Prostate gland (tissue), 2 donors: ENCODE data around the gene REEP6. TPM values are rescaled to one million over a fixed set of nuclear protein-coding genes. Genes with fewer than 3 reads are reported as not detected.
"Not testable (repeated sequence)": the region's sequence is repeated elsewhere in the genome, so short reads cannot be mapped to it uniquely, and the experiment has no call there.

Experiments used
- DNase-seq: peaks from one replicate; pipeline ENCODE4 v3.0.0-alpha.2; 2019; ENCODE audit warnings: low spot score
- H3K27ac ChIP-seq, 2 donors: fragments of 200-600 bp; sonication (generic); 2 replicates each; pipeline ENCODE4 v1.5.1; 2017 to 2019
- H3K27me3 ChIP-seq: fragments of 200-600 bp; sonication (generic); replicated peaks from 2 replicates; pipeline ENCODE4 v1.5.1; 2019; ENCODE audit not compliant: insufficient read depth
- H3K36me3 ChIP-seq, 2 donors: fragments of 200-600 bp; sonication (generic); 1 replicate in 1 of 2; 2 replicates in 1 of 2; pipeline versions ENCODE4 v1.5.1 to v1.8.1; 2017 to 2019
- H3K4me1 ChIP-seq: fragments of 200-600 bp; sonication (generic); replicated peaks from 2 replicates; pipeline ENCODE4 v1.5.1; 2019
- H3K4me3 ChIP-seq, 2 donors: fragments of 200-600 bp; sonication (generic); 2 replicates each; pipeline ENCODE4 v1.5.1; 2017 to 2019
- H3K9me3 ChIP-seq: fragments of 200-600 bp; sonication (generic); 2 replicates; pipeline ENCODE4 v1.5.1; 2017
- CTCF ChIP-seq, 4 experiments: fragments of 200-600 bp in 2 of 4; fragments of 450-650 bp in 2 of 4; sonication (generic) in 2 of 4; IDR thresholded peaks; 1 replicate in 3 of 4; 2 replicates in 1 of 4; pipeline ENCODE4 v1.5.1; 2016 to 2019; ENCODE audit warnings: antibody characterized with exemption in 4 of 4, mild to moderate bottlenecking in 2 of 4, moderate library complexity in 2 of 4
- POLR2A ChIP-seq: fragments of 450-650 bp; IDR thresholded peaks from one replicate; pipeline ENCODE4 v1.6.1; 2016; ENCODE audit warnings: antibody characterized with exemption, mild to moderate bottlenecking
- POLR2AphosphoS5 ChIP-seq: sonication (generic); formaldehyde crosslinking; IDR thresholded peaks from one replicate; pipeline ENCODE4 v1.6.1; 2017; ENCODE audit warnings: antibody characterized with exemption
- WGBS: methylation state at CpG from one replicate; pipeline ENCODE4 v1.1.5; 2018; 5-methylcytosine and 5-hydroxymethylcytosine counted together
- intact Hi-C: fragments of 100-400 bp; cut with DNase I; formaldehyde crosslinking; loops from one replicate; pipeline ENCODE4 v1.14.2; 2022
- total RNA-seq, 2 donors: library from RNA; depleted of rRNA; stranded (reverse); fragments of >200 nt; gene quantifications; one replicate each; pipeline ENCODE4 v1.1.0, GENCODE V29; 2016

REEP6 gene
- total RNA-seq, 2 donors from 2014 or later: 61.9 to 349 TPM

DNA sequence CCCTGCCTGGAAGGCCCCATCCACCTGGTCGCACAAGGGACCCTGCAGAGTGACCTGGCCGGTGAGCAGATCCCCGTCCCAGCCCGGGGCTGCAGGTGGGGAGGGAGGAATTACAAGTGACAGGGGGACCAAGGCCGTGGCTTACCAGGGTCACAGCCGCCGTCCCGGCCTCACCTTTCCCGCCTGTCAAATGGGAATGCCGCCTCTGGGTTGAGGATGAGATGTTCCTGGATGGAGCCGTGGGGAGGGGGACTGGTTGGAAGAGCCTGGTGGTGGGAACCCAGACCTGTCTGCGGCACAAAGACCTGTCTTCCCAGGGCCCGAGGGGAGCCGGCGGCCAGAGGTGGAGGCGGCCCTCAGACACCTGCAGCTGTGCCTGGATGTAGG is 38.4 kb downstream of the REEP6 start:
- no peak for DNase-seq
- intact Hi-C loops: no loop called here
- H3K27me3 ChIP-seq: peaks cover 10% of the 10 kb centered on the region

GRCh38 chr19:1530856-1531255 is 39.9 kb downstream of the REEP6 start:
- DNase-seq, H3K27ac ChIP-seq, H3K4me3 ChIP-seq, intact Hi-C loops, H3K27me3 ChIP-seq, H3K9me3 ChIP-seq, H3K36me3 ChIP-seq, H3K4me1 ChIP-seq: not testable (repeated sequence)
- 93% methylated on average over 11 of the region's 11 CpGs for WGBS

More for the DNA sequence above, 38.4 kb downstream of the REEP6 start:
- Histone ChIP-seq H3K4me1 (no peaks in the 10 kb centered on the region), H3K9me3 (no peaks in the 10 kb centered on the region), H3K27ac (no peak overlapping the region), H3K4me3 (no peak overlapping the region), H3K36me3 (no peaks in the 10 kb centered on the region)
- WGBS: 85% methylated on average over 16 of the region's 16 CpGs
- TF ChIP-seq POLR2AphosphoS5 (no peak), POLR2A (no peak), CTCF (IDR thresholded peaks at IDR 0.05) (no peak)

DNA sequence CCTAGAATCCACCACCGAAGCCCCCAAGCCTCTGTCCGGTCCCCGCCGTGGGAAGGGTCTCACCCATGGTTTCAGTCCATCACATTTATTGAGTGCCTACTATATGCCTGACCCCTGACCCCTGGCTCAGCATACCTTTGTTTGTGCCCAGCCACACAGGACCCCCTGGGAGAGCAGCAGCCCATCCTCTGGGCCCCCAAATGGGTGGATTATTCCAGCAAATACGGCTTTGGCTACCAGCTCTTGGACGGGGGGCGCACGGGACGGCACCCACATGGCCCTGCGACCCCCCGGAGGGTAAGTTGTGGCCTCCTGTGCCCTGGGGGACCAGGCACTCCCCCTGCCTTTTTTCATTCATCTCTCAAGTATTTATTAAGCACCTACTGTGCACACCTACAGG is 40.6 kb downstream of the REEP6 start:
- TF ChIP-seq POLR2A (no peak), POLR2AphosphoS5 (no peak)
- no peak overlapping the region for H3K27ac ChIP-seq
- WGBS: 94% methylated on average over 11 of the region's 11 CpGs
- H3K4me1 ChIP-seq: no peaks in the 10 kb centered on the region
- no peaks in the 10 kb centered on the region for H3K36me3 ChIP-seq
- H3K27me3 ChIP-seq: peaks cover 7% of the 10 kb centered on the region
- no peak overlapping the region for H3K4me3 ChIP-seq
- DNase-seq: no peak
- intact Hi-C loops: no loop called here
- no peaks in the 10 kb centered on the region for H3K9me3 ChIP-seq

- TF ChIP-seq POLR2A: no peak
- no peak for TF ChIP-seq POLR2AphosphoS5
- TF ChIP-seq CTCF (IDR thresholded peaks at IDR 0.05): no peak
- Histone ChIP-seq H3K27ac (no peak overlapping the region), H3K4me3 (no peak overlapping the region), H3K36me3 (no peaks in the 10 kb centered on the region), H3K27me3 (peaks cover 7% of the 10 kb centered on the region), H3K4me1 (no peaks in the 10 kb centered on the region), H3K9me3 (no peaks in the 10 kb centered on the region)
- 92% methylated on average over 9 of the region's 9 CpGs for WGBS
- intact Hi-C loops: no loop called here
- no peak for DNase-seq
These were observed 41.0 kb downstream of the REEP6 start for GRCh38 chr19:1532003-1532402.

DNA sequence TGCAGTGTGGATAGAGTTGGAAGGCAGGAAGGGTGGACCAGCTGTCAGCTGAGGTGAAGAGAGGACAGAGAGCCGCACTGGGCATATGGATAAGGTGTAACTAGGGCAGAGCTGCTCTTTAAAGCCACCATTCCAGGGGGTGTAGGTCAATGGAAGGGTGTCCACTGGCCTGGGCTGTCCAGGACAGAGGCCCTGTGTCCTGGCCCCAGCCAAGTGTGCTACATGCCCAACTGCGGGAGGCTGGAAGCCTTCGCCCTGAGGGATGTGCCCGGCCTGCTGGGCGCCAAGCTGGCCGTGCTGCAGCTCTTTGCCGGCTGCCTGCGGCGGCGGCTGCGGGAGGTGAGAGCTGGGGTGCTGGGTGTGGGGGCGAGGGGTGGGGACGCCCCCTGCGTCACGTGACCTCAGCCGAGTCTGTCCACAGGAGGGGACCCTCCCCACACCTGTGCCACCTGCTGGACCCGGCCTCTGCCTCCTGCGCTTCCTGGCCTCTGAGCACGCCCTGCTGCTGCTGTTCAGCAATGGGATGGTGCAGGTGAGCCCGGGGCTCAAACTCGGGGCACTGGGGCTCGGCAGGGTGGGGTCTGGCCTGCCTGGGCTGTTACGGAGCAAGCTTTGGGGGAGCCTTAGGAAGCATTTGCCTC is 42.6 kb downstream of the REEP6 start:
- no peak overlapping the region for H3K27ac ChIP-seq
- DNase-seq: no peak
- H3K4me1 ChIP-seq: no peaks in the 10 kb centered on the region
- intact Hi-C loops: no loop called here
- TF ChIP-seq POLR2AphosphoS5 (no peak), POLR2A (no peak), CTCF (IDR thresholded peaks at IDR 0.05) (no peak)
- peaks cover 2% of the 10 kb centered on the region for H3K27me3 ChIP-seq
- H3K36me3 ChIP-seq: no peaks in the 10 kb centered on the region
- 75% methylated on average over 19 of the region's 23 CpGs for WGBS
- H3K9me3 ChIP-seq: no peaks in the 10 kb centered on the region
- no peak overlapping the region for H3K4me3 ChIP-seq

DNA sequence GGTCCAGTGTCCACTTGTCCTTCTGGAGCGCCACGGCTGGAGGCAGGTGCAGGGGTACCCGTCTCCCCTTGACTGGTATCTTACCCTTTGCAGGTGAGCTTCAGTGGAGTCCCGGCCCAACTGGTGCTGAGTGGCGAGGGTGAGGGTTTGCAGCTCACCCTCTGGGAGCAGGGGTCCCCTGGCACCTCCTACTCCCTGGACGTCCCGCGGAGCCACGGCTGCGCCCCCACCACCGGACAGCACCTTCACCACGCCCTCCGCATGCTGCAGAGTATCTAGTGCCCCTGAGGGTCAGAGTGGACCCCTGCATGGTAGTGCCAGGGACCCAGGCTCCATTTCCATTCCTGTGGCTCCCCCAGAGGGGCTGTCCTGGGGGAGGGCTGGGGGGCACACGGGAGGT is 44.0 kb downstream of the REEP6 start:
- H3K36me3 ChIP-seq: no peaks in the 10 kb centered on the region
- H3K4me3 ChIP-seq: no peak overlapping the region
- no peaks in the 10 kb centered on the region for H3K9me3 ChIP-seq
- 90% methylated on average over 12 of the region's 14 CpGs for WGBS
- no peaks in the 10 kb centered on the region for H3K4me1 ChIP-seq
- intact Hi-C loops: no loop called here
- peaks cover 2% of the 10 kb centered on the region for H3K27me3 ChIP-seq
- no peak for TF ChIP-seq POLR2A
- no peak for TF ChIP-seq CTCF (IDR thresholded peaks at IDR 0.05)
- H3K27ac ChIP-seq: no peak overlapping the region
- no peak for DNase-seq

DNA sequence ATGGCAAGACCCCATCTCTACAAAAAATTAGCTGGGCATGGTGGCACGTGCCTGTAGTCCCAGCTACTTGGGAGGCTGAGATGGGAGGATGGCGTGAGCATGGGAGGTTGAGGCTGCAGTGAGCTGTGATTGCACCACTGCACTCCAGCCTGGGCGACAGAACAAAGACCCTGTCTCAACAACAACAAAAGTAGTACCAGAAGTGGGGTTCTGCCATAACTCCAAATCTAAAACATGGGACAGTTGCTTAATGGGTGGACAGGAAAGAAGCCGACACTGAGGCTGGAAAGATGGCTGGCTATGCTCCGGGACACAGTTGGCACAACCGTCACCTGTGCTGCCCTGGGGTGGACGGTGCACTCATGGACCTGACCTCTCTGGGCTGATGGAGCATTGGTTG is 44.7 kb downstream of the REEP6 start:
- H3K27ac ChIP-seq, intact Hi-C loops, H3K27me3 ChIP-seq, H3K4me1 ChIP-seq, DNase-seq, H3K36me3 ChIP-seq, H3K4me3 ChIP-seq, H3K9me3 ChIP-seq: not testable (repeated sequence)
- WGBS: 93% methylated on average over 7 of the region's 7 CpGs
